HL-60 (cell line): Measurements from ENCODE around the gene GPR12.

Experiments
- DNase-seq, 2 experiments: peaks; one replicate each; pipeline ENCODE4 v3.0.0-alpha.2; 2010 to 2020; ENCODE audit warnings: low read depth in 1 of 2, low spot score in 1 of 2
- H3K27ac ChIP-seq: fragments of 250-450 bp; sonication (Bioruptor Pico); replicated peaks from 2 replicates; pipeline ENCODE4 v1.5.1; 2020; ENCODE audit warnings: mild to moderate bottlenecking, moderate library complexity
- H3K27me3 ChIP-seq: fragments of 250-450 bp; sonication (Bioruptor Pico); 2 replicates; pipeline ENCODE4 v1.5.1; 2021; ENCODE audit warnings: mild to moderate bottlenecking, moderate library complexity; ENCODE audit not compliant: insufficient read depth, poor library complexity, severe bottlenecking
- H3K4me3 ChIP-seq: replicated peaks from 2 replicates; pipeline ENCODE4 v1.5.1; 2011; ENCODE audit warnings: mild to moderate bottlenecking, control low read depth, low read length; ENCODE audit not compliant: insufficient read depth
- CTCF ChIP-seq: IDR thresholded peaks from one replicate; pipeline ENCODE4 v1.5.1; 2011; ENCODE audit warnings: low read length, control low read depth, inconsistent platforms; ENCODE audit not compliant: insufficient read depth
- GABPA ChIP-seq: IDR thresholded peaks from 2 replicates; pipeline ENCODE4 v1.6.1; 2012; ENCODE audit warnings: low read depth
- POLR2AphosphoS5 ChIP-seq: IDR thresholded peaks from 2 replicates; pipeline ENCODE4 v1.6.1; 2012; ENCODE audit warnings: low read depth
- REST ChIP-seq: IDR thresholded peaks from 2 replicates; pipeline ENCODE4 v1.6.1; 2012; ENCODE audit warnings: low read depth; ENCODE audit not compliant: insufficient replicate concordance
- SPI1 ChIP-seq: IDR thresholded peaks from 2 replicates; pipeline ENCODE4 v1.6.1; 2012; ENCODE audit warnings: low read depth, mild to moderate bottlenecking, borderline replicate concordance

GPR12 gene

GRCh38 chr13:26707122-26708006 is 53.2 kb downstream of the GPR12 start:
- Histone ChIP-seq H3K27ac (no peak overlapping the region), H3K4me3 (no peak overlapping the region), H3K27me3 (peaks cover 3% of the 10 kb centered on the region)
- DNase-seq, result peak in 1 of 2 experiments; percentile 63
- TF ChIP-seq CTCF, result peak; percentile 68
- TF ChIP-seq SPI1, result no peak

GRCh38 chr13:26706381-26706780 is 54.2 kb downstream of the GPR12 start:
- Histone ChIP-seq H3K27me3 (peaks cover 5% of the 10 kb centered on the region), H3K27ac (no peak overlapping the region), H3K4me3 (no peak overlapping the region)
- TF ChIP-seq POLR2AphosphoS5 (no peak), REST (no peak), CTCF (no peak), GABPA (no peak), SPI1 (no peak)
- no peak for DNase-seq

- peaks cover 5% of the 10 kb centered on the region for H3K27me3 ChIP-seq
- H3K27ac ChIP-seq, result no peak overlapping the region
- no peak overlapping the region for H3K4me3 ChIP-seq
- no peak for DNase-seq
- TF ChIP-seq CTCF (no peak), SPI1 (no peak), REST (no peak), GABPA (no peak), POLR2AphosphoS5 (no peak)
These were observed 55.0 kb downstream of the GPR12 start for GRCh38 chr13:26705536-26705935.
